OCI-LY3 (cell line): ENCODE measurements around the gene CTNNA1.
A peak's percentile ranks its signal among the peaks of the same experiment; 100 is the strongest.

Experiments
- CTCF ChIP-seq: fragments of 200-600, 300-600 bp; sonication (generic); IDR thresholded peaks from 2 replicates; pipeline ENCODE4 v1.5.1; 2014; ENCODE audit warnings: antibody characterized with exemption, low read length, low read depth
- EZH2phosphoT487 ChIP-seq: fragments of 200-600 bp; shearing (Covaris generic); IDR thresholded peaks from 2 replicates; pipeline ENCODE4 v1.6.1; 2018; ENCODE audit warnings: antibody characterized with exemption, mixed run types, low read depth

DNA sequence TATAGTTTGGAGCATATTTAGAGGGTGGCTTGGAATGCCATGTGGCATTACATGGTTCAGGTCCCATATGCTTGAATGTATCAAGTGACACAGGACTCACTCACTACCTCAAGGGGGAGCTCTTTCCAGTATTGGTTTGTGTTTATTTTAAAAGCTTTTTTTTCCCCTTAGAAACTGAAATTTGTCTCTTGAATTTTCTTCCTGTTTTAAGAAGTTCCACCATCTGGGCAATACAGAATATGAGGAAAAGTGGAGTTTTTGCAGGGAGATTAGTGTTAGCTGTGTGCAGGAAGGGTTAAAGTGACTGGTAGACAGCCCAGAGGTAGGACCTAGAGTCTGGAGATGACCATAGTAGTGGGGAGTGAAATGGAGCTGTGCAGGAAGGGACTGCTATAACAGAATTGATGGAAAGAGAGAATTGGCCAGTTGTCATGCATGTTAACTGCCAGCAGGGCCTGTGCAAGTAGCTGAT lies 36.6 kb downstream of the CTNNA1 start:
- TF ChIP-seq CTCF = peak; percentile 66
- TF ChIP-seq EZH2phosphoT487 = no peak
